ENCODE results near the gene GRB7.
"Not testable (repeated sequence)": the region's sequence is repeated elsewhere in the genome, so short reads cannot be mapped to it uniquely, and the experiment has no call there.

Gene GRB7

DNA sequence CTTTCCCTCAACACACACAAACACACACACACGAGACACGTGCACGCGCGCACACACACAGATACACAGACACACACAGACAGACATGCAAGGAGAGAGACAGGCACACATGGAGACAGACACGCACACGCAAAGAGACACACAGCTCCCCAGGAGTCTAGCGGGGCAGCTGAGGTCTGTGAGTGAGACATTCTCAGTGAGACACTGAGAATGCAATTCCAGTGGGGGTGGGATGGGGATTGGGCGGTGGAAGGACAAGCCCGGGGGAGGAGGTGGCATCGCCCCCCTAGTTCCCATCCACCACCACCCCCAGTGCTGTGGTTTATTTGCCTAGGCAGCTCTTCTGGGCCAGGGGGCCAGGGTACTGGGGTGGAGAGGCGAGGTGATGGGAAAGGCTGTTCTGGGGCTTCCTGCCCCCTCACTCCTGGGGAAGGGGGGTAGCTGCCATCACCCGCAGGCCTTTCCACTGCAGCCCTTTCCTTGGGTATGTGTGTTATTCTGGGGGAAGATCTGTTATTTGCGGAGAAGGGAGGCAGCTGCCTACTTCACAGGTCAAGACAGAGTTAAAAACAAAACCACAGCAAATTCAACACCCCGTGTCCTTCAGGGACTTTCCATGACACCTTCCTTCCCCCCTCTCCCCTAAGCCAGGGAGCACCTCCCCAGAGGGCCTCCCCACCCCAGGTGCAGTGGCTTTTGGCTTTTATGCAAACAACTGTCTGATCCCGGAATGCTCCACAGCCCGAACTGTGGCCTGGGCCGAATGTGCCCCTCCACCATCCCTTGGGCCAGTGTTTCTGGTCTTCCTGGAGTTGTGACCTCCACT lies 18.0 kb downstream of the GRB7 start:
- no peak for TF ChIP-seq ZNF274 (IDR thresholded peaks at IDR 0.05; ENCODE audit: low read depth, low read length)
- H3K4me3 ChIP-seq (ENCODE audit: low read length): peak overlapping the region; percentile 22; the same call in 1 of the 2 replicates

DNA sequence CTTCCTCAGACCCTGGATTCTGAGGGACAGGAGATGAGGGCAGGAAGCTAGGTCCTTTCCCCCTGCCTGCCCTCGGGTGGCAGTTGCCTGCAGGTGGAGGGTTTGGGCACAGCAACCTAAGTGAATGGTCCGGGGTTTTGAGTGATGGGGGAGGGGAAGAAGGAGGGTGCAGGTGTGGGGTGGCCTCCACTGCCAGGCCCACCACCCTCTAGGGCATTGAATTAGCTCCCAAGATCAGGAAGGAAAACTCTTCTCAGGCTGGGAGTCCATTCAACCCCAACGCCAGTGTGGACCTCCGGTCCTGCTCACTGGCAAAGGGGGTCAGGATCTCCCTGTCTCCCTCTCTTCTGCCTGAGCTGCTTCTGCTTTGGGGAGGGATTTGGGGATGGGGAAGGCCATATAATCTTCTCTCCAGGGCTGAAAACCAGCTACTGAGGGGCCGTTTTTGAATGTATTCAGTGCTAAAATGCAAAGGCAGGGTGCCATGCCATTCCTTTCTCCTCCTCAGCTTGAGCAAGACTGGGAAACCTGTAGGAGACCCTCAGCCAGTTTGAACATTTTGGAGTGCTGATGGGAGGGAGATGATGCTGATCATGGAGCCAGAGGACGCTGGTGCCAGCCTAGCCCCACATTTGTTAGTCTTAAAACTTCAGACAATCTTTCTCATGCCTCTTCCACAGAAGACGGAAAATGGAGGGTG lies 18.8 kb downstream of the GRB7 start:
- TF ChIP-seq ZNF274 (IDR thresholded peaks at IDR 0.05; ENCODE audit: low read depth, low read length): no peak
- no peak overlapping the region; the same call in 1 of the 2 replicates for H3K4me3 ChIP-seq (ENCODE audit: low read length)

DNA sequence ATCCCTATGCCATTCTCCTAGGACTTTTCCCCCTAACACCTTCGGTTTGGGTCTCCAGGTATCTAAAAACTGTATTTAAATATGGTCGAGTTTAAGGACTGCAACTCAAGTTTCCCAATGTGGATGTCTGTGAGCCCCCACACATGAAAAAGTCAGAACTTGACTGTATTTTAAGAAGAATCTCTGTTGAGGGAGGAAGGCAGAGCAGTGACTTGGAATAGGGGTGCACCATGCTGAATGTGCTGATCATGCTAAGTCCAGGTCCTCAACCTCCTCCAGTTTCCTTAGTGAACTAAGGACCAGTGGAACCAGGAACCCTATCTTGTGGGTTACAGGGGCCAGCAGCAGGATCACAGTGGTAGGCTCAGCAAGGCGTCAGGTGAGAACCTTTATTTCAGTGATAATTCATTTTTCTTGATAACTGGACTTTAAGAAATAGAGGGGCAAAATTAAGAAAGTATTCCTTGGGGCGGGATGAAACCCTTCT lies 19.5 kb downstream of the GRB7 start:
- H3K4me3 ChIP-seq (ENCODE audit: low read length): no peak overlapping the region
- TF ChIP-seq ZNF274 (IDR thresholded peaks at IDR 0.05; ENCODE audit: low read depth, low read length): no peak

GRCh38 chr17:39757931-39758873 lies 20.5 kb downstream of the GRB7 start:
- TF ChIP-seq ZNF274 (IDR thresholded peaks at IDR 0.05; ENCODE audit: low read depth, low read length): no peak
- peak overlapping the region; percentile 20; the same call in 1 of the 2 replicates for H3K4me3 ChIP-seq (ENCODE audit: low read length)

- no peak overlapping the region for H3K4me3 ChIP-seq (ENCODE audit: low read length)
- TF ChIP-seq ZNF274 (IDR thresholded peaks at IDR 0.05; ENCODE audit: low read depth, low read length): no peak
Observed at GRCh38 chr17:39759204-39759603, 21.5 kb downstream of the GRB7 start.

DNA sequence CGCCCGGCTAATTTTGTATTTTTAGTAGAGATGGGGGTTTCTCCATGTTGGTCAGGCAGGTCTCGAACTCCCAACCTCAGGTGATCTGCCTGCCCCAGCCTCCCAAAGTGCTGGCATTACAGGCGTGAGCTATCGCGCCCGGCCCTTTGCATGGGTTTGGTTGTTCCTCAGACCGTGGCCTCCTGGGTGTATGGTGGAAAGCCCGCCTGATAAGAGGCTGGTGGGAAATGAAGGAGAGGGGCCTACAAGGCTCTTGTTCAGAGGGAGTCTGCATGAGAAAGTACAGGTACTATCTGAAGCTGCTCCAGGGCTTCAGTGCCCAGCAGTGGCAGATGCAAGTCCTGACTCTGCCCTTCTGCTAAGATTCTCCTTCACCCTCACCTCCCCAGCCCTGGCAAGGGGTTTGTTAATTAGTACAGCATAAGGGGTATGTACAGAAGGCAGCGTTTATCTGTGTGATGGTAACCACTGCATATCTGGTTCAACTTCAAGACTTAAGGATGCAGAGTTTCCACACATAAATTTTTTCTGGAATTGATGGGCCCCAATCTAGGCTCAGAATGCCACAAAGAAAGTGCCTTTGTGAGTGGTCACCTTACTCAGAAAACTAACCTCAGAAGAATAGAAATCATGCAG lies 24.2 kb downstream of the GRB7 start:
- no peak for TF ChIP-seq ZNF274 (IDR thresholded peaks at IDR 0.05; ENCODE audit: low read depth, low read length)

DNA sequence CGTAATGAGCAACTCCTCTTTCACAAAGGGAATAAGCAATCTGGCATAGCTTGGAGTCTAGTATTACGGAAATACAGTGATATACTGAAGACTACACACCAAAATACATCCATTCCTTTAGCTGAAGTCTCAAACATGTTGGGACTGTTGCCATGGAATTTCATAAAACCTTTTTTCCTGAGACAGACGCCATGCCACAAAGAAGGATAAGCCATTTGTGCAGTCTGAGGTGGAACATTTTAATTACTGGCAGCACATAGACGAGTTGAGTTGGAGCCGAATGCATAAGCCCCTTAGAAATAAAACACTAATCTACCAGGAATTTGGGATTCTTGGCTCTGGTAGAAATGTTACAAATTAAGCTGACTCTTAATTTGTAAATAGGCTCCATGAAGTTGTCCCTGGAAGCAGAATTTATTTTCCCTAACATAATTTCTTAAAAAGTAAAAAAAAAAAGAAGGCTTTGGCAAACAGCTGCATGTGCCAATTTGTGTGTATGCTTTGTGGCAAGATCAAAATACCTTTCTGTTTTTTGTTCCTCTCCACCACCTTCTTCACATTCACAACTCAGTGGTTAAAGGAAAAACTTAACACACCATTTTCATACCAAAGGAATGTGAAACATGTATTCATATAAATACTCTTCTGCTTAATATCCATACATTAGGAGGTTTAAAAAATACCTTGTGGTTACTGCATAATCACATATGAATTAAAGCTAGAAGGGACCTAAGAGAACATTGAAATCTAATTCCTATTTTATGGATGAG lies 25.5 kb downstream of the GRB7 start:
- H3K4me3 ChIP-seq (ENCODE audit: low read length): no peak overlapping the region
- TF ChIP-seq ZNF274 (IDR thresholded peaks at IDR 0.05; ENCODE audit: low read depth, low read length): no peak

More for the DNA sequence above, 24.2 kb downstream of the GRB7 start:
- H3K4me3 ChIP-seq (ENCODE audit: low read length): no peak overlapping the region

DNA sequence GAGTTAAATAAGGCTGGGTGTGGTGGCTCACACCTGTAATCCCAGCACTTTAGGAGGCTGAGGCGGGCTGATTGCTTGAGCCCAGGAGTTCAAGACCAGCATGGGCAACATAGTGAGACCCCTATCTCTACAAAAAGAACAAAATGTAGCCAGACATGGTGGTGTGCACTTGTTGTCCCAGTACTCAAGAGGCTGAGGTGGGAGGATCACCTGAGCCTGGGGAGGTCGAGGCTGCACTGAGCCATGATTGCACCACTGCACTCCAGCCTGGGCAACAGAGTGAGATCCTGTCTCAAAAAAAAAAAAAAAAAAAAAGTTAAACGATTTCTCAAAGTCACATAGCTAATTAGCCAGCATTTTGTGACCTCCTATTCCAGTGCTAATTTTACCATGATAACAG lies 26.4 kb downstream of the GRB7 start:
- H3K4me3 ChIP-seq (ENCODE audit: low read length): not testable (repeated sequence)

- TF ChIP-seq ZNF274 (IDR thresholded peaks at IDR 0.05; ENCODE audit: low read depth, low read length): no peak
- H3K4me3 ChIP-seq (ENCODE audit: low read length): no peak overlapping the region
Observed at GRCh38 chr17:39765175-39765574, 27.4 kb downstream of the GRB7 start.

DNA sequence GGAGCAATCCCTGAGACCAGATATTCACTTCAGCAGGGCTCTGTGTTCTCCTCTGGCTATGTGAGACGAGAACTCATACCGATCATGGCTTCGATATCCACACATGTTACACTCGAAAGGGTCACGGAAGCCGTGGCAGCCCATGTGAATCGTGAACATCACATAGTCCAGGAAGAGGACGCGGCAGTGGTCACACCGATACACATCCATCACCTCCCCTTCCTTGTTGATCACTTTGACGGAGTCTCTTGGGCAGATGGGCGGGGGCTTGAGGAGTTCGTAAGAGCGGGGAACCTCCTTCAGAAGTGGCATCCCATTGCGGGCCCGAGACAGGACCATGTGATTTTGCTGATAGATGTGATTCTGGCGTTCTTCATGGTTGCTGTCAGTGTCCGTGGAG lies 28.0 kb downstream of the GRB7 start:
- no peak for TF ChIP-seq ZNF274 (IDR thresholded peaks at IDR 0.05; ENCODE audit: low read depth, low read length)

DNA sequence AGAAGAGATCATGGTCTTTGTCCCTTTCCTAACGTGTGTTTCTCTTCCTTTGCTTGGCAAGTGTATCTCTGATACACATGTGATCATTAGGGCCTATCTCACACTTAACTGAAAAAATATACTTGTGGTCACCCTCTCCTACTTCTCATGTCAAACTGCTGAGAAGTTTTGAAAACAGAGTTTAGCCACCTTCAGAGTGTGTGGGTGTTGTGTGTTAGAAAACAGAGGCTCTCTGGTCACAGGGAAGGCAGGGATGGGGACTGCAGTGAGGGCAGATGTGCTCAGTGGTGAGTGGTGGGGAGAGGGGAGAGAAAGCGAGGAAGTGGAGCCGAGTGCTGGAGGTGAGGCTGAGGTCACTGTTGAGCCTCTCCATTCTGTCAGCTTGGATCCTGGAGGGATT lies 29.4 kb downstream of the GRB7 start:
- H3K4me3 ChIP-seq (ENCODE audit: low read length): no peak overlapping the region
- TF ChIP-seq ZNF274 (IDR thresholded peaks at IDR 0.05; ENCODE audit: low read depth, low read length): no peak

More for the DNA sequence above, 28.0 kb downstream of the GRB7 start:
- no peak overlapping the region for H3K4me3 ChIP-seq (ENCODE audit: low read length)

GRCh38 chr17:39769974-39770587 lies 32.3 kb downstream of the GRB7 start:
- TF ChIP-seq ZNF274 (IDR thresholded peaks at IDR 0.05; ENCODE audit: low read depth, low read length): no peak
- no peak overlapping the region; the same call in 1 of the 2 replicates for H3K4me3 ChIP-seq (ENCODE audit: low read length)

Data from GM08714 (cell line).